ENCODE results near the gene CREBZF.

DNA sequence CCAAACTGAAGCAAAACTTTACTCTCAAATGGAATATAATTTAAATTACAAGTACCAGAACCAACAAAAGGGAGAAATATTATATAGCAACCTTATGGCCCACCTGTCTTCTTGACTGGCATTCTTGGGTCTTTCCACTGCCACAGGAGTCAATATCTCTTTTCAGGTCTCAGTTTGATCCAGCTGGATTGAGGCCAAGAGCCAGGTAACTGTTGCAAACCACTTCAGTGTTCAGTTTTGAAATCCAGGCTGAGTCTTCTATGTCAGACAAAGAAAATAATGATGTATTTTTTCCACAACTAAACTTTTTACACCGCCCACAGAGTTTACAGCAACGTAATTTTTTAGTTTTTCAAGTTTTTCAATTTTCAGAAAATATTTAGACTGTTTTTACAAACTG is 38.4 kb downstream of the CREBZF start:
- TF ChIP-seq EZH2phosphoT487 (IDR thresholded peaks at IDR 0.05; ENCODE audit: insufficient read depth, low read depth) (no peak), EZH2 (IDR thresholded peaks at IDR 0.05; ENCODE audit: insufficient read depth, poor library complexity, severe bottlenecking) (no peak)

Data from GM23248 (cell line).